NCI-H187 (cell line): Measurements from ENCODE around the gene PBRM1.
"Not testable (repeated sequence)": the region's sequence is repeated elsewhere in the genome, so short reads cannot be mapped to it uniquely, and the experiment has no call there.

Experiments used
- DNase-seq, 2 experiments: peaks; one replicate each; lab custom pipeline; 2025; lab: John Stamatoyannopoulos, UW

PBRM1 gene

DNA sequence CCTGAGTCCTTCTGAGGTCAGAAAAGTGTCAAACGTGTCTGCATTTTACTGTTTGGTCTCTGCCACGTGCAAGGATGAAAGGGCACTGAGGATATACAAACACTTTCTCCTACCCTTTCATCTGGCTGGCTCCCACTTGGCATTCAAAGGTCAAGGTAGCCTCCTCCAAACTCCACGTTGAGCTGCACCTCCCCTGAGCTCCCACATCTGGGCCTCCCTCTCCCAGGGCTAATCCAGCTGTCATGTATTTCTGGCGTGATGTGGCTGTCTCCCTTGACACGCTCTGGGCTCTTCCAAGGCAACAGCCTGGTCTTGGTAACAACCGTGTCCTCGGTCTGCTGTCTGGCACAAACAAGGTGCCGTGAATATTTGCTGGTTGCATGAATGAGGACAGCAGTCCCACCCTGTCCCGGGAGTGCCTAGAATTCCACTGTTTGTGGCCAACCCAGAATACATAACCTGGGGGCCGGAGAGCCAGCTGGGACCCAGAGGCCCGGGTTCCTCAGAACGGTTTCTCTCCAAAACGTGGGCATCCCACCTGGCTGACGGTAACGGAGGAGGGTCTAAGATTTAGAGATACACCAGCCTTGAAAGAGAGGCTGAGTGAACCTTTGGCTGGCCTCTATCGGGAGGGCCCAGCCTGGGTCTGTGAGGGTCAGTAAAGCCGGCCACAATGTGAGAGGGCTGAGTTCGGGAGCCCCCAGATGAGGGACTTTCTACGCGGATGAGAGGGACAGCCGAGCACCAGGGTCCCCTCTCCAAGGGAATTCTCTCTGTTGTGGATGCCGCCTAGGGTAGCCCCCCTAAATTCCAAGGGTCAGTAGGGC lies 19.1 kb upstream of the PBRM1 start:
- DNase-seq, result no peak

DNA sequence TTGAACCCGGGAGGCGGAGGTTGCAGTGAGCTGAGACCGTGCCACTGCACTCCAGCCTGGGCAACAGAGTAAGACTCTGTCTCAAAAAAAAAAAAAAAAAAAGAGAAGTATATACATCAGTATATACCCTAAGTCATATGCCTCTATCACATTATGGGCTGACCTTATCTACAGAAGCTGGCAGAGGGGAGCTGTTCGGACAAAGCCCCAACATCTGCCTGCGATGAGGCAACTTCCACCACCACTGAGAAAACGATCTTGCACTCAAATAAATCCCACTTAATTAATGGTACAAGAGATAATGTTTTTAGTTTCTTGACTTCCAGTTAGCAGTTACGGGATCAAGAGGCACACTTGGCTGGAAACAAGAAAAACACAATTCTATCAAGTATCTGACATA lies 17.6 kb upstream of the PBRM1 start:
- no peak for DNase-seq

DNA sequence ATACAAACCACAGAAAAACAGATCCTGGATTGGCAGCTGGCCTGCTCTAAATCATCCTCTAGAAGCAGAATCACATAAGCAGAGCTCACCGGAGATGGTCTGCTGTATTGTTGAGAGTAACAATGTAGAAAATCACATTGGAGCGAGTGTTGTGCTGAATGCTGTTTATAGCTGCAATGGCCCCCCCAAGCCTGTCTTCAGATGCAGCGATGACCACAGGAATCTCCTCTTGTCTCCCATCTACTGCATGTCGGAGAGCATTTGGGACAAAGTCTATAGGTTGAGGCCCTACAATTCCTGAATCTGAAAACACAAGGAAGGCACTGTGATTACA lies 11.9 kb upstream of the PBRM1 start:
- DNase-seq, result no peak

- DNase-seq, result no peak
These were observed 11.3 kb upstream of the PBRM1 start for GRCh38 chr3:52696830-52697631.

DNA sequence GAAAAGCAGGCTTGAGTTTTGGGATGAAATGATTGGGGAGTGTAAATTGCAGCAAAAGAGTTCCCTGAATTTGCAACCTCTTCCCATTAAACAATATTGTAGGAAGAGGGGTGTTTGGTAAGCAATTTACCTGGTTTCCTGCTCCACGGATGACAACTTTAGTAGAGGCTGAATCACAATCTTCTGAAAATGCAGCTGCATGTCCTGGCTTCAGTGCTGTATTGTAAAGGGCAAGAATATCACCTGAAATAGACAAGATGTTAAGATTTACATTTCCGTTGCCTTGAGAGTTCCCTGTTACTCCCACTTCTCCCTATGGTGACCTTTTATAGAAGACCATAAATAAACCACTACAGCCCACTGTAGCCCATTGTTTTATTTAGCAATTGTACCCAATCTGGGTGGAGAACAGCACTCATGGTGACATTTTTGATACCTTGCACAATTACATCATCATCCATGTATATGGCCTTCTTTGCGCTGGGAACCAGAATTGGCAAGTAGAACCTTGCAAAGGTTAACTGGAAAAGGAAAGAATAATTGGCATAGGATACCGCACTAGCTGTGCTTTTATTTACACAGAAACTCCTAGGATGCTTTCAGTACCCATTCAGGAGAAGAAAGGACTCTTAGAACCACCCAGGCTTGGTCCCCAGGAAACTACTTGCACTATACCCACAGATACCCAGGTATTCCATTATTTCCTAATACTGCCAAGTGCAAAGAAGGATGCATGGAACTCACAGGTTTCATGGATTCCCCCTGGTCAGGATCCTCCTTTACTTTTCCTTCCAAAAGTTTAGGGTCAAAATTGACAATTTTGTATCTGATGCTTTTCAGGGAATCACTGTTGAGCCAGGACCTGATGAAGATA lies 10.3 kb upstream of the PBRM1 start:
- no peak for DNase-seq

DNA sequence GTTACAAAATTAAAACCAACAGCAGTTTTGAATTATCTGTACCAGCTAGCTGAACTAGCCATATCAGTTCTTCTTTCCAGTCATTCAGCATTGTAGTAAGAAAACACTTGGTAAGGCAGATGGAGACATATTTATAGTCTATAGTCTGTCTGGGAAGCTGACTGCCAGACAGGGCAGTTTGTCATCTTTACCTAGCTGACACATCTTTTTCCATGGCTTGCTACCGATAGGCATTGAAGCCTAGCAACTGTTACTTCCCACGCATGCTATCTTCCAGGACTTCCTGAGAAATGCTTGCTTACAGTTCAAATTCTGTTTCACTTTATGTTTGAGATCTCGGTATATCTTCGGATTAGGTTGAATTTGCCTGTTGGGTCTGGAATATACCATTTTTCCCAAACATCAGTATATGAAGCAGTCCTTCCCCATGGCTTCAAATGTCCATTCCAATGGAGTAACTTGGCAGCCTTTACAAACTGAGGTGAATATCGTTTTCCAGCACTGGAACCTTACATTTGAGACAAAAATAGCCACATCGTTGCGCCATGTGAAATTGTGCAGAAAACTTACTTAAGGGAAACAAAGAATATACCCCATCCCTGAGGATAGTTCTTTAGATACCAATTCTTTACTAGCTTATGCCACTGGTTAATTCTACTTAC lies 8.9 kb upstream of the PBRM1 start:
- no peak for DNase-seq

DNA sequence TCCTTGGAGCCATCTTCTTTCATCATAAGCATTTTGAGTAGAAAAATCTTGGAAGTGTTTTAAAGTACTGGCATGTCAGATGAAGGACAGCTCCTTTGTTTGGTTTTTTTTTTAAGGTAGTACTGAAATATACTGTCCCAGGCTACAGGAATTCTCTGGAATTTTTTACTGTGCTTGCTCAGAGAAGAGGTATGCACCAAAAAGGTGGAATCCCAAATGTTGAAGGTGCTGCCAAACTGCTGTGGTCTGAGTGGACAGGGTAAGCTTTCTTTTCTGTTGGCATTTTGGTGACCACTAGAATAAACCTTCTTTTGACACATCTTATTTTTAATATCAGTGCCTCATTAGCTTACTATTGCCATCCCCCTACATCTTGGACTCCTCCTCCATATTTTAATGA lies 7.4 kb upstream of the PBRM1 start:
- DNase-seq, result no peak

DNA sequence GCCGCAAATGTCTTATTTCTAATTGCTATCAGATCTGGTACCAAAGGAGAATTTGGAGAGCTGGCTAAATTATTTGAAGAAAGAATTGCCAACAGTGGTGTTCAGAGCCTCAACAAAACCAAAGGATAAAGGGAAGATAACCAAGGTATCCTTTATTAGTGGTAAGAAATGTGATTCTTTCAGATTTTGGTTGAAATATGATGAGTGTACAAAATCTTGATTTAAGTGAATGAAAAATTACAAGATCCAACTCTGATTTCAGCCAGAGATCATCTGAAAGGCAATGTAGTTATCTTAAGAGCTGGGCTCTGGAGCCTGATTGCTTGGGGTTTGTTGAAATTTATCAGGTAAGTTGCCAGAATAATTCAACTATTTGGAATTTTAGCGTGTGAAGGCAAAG lies 4.8 kb upstream of the PBRM1 start:
- no peak for DNase-seq

GRCh38 chr3:52689151-52689550 lies 3.4 kb upstream of the PBRM1 start:
- no peak for DNase-seq

DNA sequence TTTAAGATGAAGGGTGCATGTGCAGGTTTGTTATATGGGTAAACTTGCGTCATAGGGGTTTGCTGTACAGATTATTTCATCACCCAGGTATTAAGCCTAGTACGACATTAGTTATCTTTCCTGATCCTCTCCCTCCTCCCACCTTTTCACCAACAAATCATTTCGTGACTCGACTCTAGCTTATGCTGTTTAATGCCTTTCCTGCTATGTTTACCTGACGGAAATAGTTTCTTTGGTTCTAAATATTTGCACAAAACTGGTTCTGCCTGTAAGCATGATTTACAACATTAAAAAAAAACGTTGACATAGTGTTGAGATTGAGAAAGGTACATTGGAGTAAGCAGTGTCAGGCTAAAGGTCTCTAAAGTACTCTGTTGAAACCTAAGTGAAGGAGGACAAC lies 2.6 kb upstream of the PBRM1 start:
- DNase-seq, result no peak

- DNase-seq, result peak; percentile 48 to 72
These were observed 416 bp downstream of the PBRM1 start for GRCh38 chr3:52685285-52685708.

- DNase-seq, result no peak
These were observed 1.5 kb downstream of the PBRM1 start for GRCh38 chr3:52684184-52684583.

GRCh38 chr3:52683611-52684010 lies 2.1 kb downstream of the PBRM1 start:
- DNase-seq, result no peak

- no peak for DNase-seq
These were observed 3.7 kb downstream of the PBRM1 start for GRCh38 chr3:52682016-52682415.

- no peak for DNase-seq
These were observed 4.1 kb downstream of the PBRM1 start for GRCh38 chr3:52681596-52681995.

- no peak for DNase-seq
These were observed 5.9 kb downstream of the PBRM1 start for GRCh38 chr3:52679811-52680210.

GRCh38 chr3:52679199-52679538 lies 6.5 kb downstream of the PBRM1 start:
- no peak for DNase-seq

DNA sequence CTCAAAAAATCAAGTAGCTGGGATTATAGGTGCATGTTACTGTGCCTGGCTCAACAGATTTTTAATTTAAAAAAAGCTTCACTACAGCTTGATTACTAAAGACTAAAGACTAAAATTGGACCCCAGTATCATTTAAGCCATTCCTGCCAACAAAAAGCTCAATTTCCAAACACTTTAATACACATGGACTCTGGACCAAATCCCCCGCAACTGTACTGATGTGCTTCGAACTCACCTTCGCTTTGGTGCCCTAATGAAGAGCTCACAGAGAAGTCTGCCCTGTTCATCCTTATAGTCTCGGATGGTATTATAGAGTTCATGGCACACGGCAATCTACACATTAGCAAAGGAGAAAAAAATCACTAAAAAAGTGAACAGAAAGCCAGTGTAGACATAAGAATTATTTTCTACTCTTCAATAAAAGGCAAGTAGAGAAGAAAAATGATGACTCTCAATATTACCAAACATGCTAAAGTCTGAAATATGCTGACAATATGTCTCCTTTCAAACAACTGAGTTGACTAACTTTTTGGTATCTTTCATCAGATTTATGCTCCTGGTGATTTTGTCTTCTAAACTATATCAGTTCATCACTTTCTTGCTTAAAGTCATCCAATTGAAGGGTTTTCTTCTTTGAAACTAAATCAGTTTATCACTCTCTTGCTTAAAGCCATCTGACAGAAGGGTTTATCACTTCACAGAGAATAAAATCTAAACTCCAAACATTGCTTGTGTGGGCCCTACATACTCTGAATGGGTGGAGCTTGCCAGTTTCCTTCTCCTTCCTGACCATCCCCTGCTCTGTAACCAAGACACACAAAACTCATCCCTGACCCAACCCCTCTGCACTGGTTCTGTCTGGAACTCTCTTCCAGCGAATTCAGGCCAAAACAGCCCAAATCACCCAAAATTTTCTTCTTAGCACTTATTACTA lies 7.2 kb downstream of the PBRM1 start:
- DNase-seq, result no peak

- not testable (repeated sequence) for DNase-seq
These were observed 9.5 kb downstream of the PBRM1 start for GRCh38 chr3:52676201-52676600.

DNA sequence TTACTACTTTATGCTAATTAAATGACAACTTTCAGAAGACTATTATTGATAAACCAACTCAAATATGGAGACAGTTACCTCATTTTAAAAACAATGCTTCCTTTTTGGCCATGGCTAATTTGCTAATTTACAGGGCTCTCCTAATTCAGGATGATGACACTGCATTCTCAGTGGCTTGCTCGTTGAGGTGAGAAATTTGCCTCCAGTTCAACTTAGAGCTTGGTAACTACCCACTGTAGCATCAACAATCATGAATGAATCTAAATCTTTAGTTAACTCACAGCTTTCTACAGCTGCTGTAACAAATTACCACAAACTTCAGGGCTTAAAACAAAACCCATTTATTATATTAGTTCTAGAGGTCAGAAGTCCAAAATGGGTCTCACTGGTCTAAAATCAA lies 14.0 kb downstream of the PBRM1 start:
- no peak for DNase-seq
